ENCODE measurements around the gene STEAP2. TPM values are rescaled to one million over a fixed set of nuclear protein-coding genes. Genes with fewer than 3 reads are reported as not detected.

The STEAP2 gene
- polyA plus RNA-seq, 4 donors = 2.2 to 16.0 (median 4.5) TPM

- Histone ChIP-seq H3K27ac (ENCODE audit: low read depth in 1 of 3, low read length in 2 of 3) (no peak overlapping the region), H3K27me3 (ENCODE audit: control insufficient read depth in 3 of 3, insufficient read depth in 3 of 3, low read length in 3 of 3) (no peaks in the 10 kb centered on the region), H3K4me3 (ENCODE audit: low read depth in 1 of 3, low read length in 3 of 3) (no peak overlapping the region), H3K36me3 (ENCODE audit: control insufficient read depth in 3 of 3, insufficient read depth in 2 of 3, low read depth in 1 of 3, low read length in 3 of 3) (no peaks in the 10 kb centered on the region), H3K4me1 (ENCODE audit: control insufficient read depth in 3 of 3, insufficient read depth in 2 of 3, low read depth in 1 of 3, low read length in 2 of 3) (peaks cover 0 to 6% (median under 1%) of the 10 kb centered on the region in 3 donors), H3K9me3 (ENCODE audit: control insufficient read depth in 2 of 2, insufficient read depth in 1 of 2, low read depth in 1 of 2, low read length in 1 of 2) (no peaks in the 10 kb centered on the region)
- WGBS, 3 donors = 75 to 86% (median 76%) methylated on average over 1 of the region's 1 CpG
- FAIRE-seq (no peak), DNase-seq (no peak)
These were observed 3.6 kb upstream of the STEAP2 start for GRCh38 chr7:90207956-90208355.

GRCh38 chr7:90209776-90210175, 1.8 kb upstream of the STEAP2 start:
- Histone ChIP-seq H3K27ac (ENCODE audit: low read depth in 1 of 3, low read length in 2 of 3) (no peak overlapping the region), H3K4me3 (ENCODE audit: low read depth in 1 of 3, low read length in 3 of 3) (no peak overlapping the region), H3K4me1 (ENCODE audit: control insufficient read depth in 3 of 3, insufficient read depth in 2 of 3, low read depth in 1 of 3, low read length in 2 of 3) (peaks cover 0 to 20% (median 2%) of the 10 kb centered on the region in 3 donors), H3K36me3 (ENCODE audit: control insufficient read depth in 3 of 3, insufficient read depth in 2 of 3, low read depth in 1 of 3, low read length in 3 of 3) (no peaks in the 10 kb centered on the region), H3K9me3 (ENCODE audit: control insufficient read depth in 2 of 2, insufficient read depth in 1 of 2, low read depth in 1 of 2, low read length in 1 of 2) (no peaks in the 10 kb centered on the region), H3K27me3 (ENCODE audit: control insufficient read depth in 3 of 3, insufficient read depth in 3 of 3, low read length in 3 of 3) (no peaks in the 10 kb centered on the region)
- no peak for DNase-seq
- FAIRE-seq = no peak
- WGBS, 3 donors = 78 to 90% (median 83%) methylated on average over 1 of the region's 1 CpG

DNA sequence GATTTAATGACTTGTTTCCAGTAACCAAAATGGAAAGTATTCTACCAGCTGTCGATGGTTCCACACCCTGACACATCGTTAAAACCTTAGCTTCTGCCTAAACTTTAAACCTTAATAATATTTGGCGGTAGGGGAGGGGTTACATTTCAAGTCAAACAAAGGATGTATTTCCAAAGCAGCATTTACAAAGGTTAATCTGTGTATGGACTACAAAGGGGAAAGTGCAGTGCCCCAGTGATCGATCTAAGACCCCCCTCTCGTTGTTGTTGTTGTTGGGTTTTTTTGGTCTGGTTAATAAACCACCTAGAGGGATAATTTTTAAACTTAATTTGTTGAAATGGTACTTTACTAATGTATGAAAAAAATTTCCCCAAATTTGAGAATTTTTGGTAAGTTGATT, 1.1 kb upstream of the STEAP2 start:
- Histone ChIP-seq H3K4me3 (ENCODE audit: low read depth in 1 of 3, low read length in 3 of 3) (no peak overlapping the region), H3K27me3 (ENCODE audit: control insufficient read depth in 3 of 3, insufficient read depth in 3 of 3, low read length in 3 of 3) (no peaks in the 10 kb centered on the region), H3K9me3 (ENCODE audit: control insufficient read depth in 2 of 2, insufficient read depth in 1 of 2, low read depth in 1 of 2, low read length in 1 of 2) (no peaks in the 10 kb centered on the region), H3K36me3 (ENCODE audit: control insufficient read depth in 3 of 3, insufficient read depth in 2 of 3, low read depth in 1 of 3, low read length in 3 of 3) (no peaks in the 10 kb centered on the region), H3K4me1 (ENCODE audit: control insufficient read depth in 3 of 3, insufficient read depth in 2 of 3, low read depth in 1 of 3, low read length in 2 of 3) (peaks cover 0 to 23% (median 2%) of the 10 kb centered on the region in 3 donors), H3K27ac (ENCODE audit: low read depth in 1 of 3, low read length in 2 of 3) (peak overlapping the region in 1 of 3 donors; percentile 98)
- DNase-seq = no peak
- FAIRE-seq = no peak
- 44 to 69% (median 48%) methylated on average over 5 of the region's 5 CpGs for WGBS, 3 donors

DNA sequence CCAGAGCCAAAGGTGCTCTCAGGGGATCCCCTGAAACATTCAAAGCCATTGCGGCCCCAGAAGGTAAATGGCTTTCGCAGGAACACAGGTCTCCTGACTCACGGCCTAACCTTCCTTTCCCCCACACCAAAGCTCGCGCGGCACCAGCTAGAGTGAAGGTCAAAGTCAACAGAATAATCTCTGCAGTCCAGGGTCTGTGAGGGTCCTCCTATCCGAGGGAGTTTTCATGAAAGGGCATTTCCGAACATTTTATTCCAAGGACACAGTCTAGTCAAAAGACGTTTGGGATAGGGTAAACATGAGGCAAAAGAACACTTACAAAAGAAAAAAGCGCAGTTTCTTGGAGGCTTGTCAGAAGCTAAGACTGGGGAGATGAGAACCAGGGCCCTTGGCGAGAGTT, 559 bp upstream of the STEAP2 start:
- no peaks in the 10 kb centered on the region for H3K9me3 ChIP-seq (ENCODE audit: control insufficient read depth in 2 of 2, insufficient read depth in 1 of 2, low read depth in 1 of 2, low read length in 1 of 2)
- DNase-seq = peak; percentile 70 to 80
- H3K4me3 ChIP-seq (ENCODE audit: low read depth in 1 of 3, low read length in 3 of 3) = peak overlapping the region in 2 of 3 donors; percentile 70
- peak overlapping the region; percentile 80 to 98 (median 92) for H3K27ac ChIP-seq (ENCODE audit: low read depth in 1 of 3, low read length in 2 of 3)
- FAIRE-seq = no peak
- H3K36me3 ChIP-seq (ENCODE audit: control insufficient read depth in 3 of 3, insufficient read depth in 2 of 3, low read depth in 1 of 3, low read length in 3 of 3) = peaks cover 0 to 2% (median 0%) of the 10 kb centered on the region in 3 donors
- no peaks in the 10 kb centered on the region for H3K27me3 ChIP-seq (ENCODE audit: control insufficient read depth in 3 of 3, insufficient read depth in 3 of 3, low read length in 3 of 3)
- 7 to 14% (median 11%) methylated on average over 11 of the region's 11 CpGs for WGBS, 3 donors
- peaks cover 0 to 23% (median 2%) of the 10 kb centered on the region in 3 donors for H3K4me1 ChIP-seq (ENCODE audit: control insufficient read depth in 3 of 3, insufficient read depth in 2 of 3, low read depth in 1 of 3, low read length in 2 of 3)

- H3K4me1 ChIP-seq (ENCODE audit: control insufficient read depth in 3 of 3, insufficient read depth in 2 of 3, low read depth in 1 of 3, low read length in 2 of 3) = peaks cover 0 to 23% (median 2%) of the 10 kb centered on the region in 3 donors
- WGBS, 3 donors = 7 to 12% (median 10%) methylated on average over 2 to 6 of the region's 6 CpGs
- peaks cover 0 to 2% (median 0%) of the 10 kb centered on the region in 3 donors for H3K36me3 ChIP-seq (ENCODE audit: control insufficient read depth in 3 of 3, insufficient read depth in 2 of 3, low read depth in 1 of 3, low read length in 3 of 3)
- FAIRE-seq (no peak), DNase-seq (peak in 1 of 2 donors; percentile 40)
- peak overlapping the region; percentile 80 to 98 (median 92) for H3K27ac ChIP-seq (ENCODE audit: low read depth in 1 of 3, low read length in 2 of 3)
- no peaks in the 10 kb centered on the region for H3K27me3 ChIP-seq (ENCODE audit: control insufficient read depth in 3 of 3, insufficient read depth in 3 of 3, low read length in 3 of 3)
- peak overlapping the region; percentile 43 to 70 (median 70) for H3K4me3 ChIP-seq (ENCODE audit: low read depth in 1 of 3, low read length in 3 of 3)
- no peaks in the 10 kb centered on the region for H3K9me3 ChIP-seq (ENCODE audit: control insufficient read depth in 2 of 2, insufficient read depth in 1 of 2, low read depth in 1 of 2, low read length in 1 of 2)
These were observed 582 bp downstream of the STEAP2 start for GRCh38 chr7:90212149-90212495.

GRCh38 chr7:90213521-90213920, 2.0 kb downstream of the STEAP2 start:
- FAIRE-seq (no peak), DNase-seq (no peak)
- H3K36me3 ChIP-seq (ENCODE audit: control insufficient read depth in 3 of 3, insufficient read depth in 2 of 3, low read depth in 1 of 3, low read length in 3 of 3) = peaks cover 0 to 2% (median 0%) of the 10 kb centered on the region in 3 donors
- H3K27me3 ChIP-seq (ENCODE audit: control insufficient read depth in 3 of 3, insufficient read depth in 3 of 3, low read length in 3 of 3) = no peaks in the 10 kb centered on the region
- H3K4me1 ChIP-seq (ENCODE audit: control insufficient read depth in 3 of 3, insufficient read depth in 2 of 3, low read depth in 1 of 3, low read length in 2 of 3) = peaks cover 0 to 23% (median 2%) of the 10 kb centered on the region in 3 donors
- H3K4me3 ChIP-seq (ENCODE audit: low read depth in 1 of 3, low read length in 3 of 3) = no peak overlapping the region
- no peaks in the 10 kb centered on the region for H3K9me3 ChIP-seq (ENCODE audit: control insufficient read depth in 2 of 2, insufficient read depth in 1 of 2, low read depth in 1 of 2, low read length in 1 of 2)
- H3K27ac ChIP-seq (ENCODE audit: low read depth in 1 of 3, low read length in 2 of 3) = no peak overlapping the region
- 67 to 68% (median 67%) methylated on average over 2 of the region's 2 CpGs for WGBS, 3 donors

DNA sequence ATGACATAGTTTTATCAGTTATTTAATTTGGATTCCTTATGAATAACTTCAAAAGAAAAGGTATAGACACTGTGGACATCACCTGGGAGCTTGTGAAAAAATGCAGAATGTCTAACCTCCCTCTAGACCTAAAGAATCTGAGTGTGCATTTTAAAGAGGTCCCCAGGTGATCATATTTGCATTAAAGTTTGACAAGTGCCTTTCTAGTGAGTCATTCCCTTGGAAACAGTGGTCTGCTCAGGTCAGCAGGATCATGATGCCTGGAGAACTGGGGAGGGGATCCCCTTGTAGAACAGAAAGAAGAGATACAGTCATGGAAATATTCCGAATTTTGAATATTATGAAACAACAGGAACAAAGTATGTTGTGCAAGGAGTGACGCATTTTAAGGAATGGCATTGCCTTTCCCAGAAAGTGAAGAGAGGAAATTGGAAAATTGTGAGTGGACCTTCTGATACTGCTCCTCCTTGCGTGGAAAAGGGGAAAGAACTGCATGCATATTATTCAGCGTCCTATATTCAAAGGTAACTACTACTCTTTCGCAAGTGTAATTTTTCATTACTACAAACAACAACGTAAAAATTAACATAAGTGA, 4.6 kb downstream of the STEAP2 start:
- H3K4me3 ChIP-seq (ENCODE audit: low read depth in 1 of 3, low read length in 3 of 3) = no peak overlapping the region
- H3K9me3 ChIP-seq (ENCODE audit: control insufficient read depth in 2 of 2, insufficient read depth in 1 of 2, low read depth in 1 of 2, low read length in 1 of 2) = no peaks in the 10 kb centered on the region
- no peak overlapping the region for H3K27ac ChIP-seq (ENCODE audit: low read depth in 1 of 3, low read length in 2 of 3)
- H3K36me3 ChIP-seq (ENCODE audit: control insufficient read depth in 3 of 3, insufficient read depth in 2 of 3, low read depth in 1 of 3, low read length in 3 of 3) = peaks cover 0 to 2% (median 0%) of the 10 kb centered on the region in 3 donors
- no peak for FAIRE-seq
- WGBS, 3 donors = 90 to 96% (median 91%) methylated on average over 6 of the region's 6 CpGs
- DNase-seq = no peak
- H3K4me1 ChIP-seq (ENCODE audit: control insufficient read depth in 3 of 3, insufficient read depth in 2 of 3, low read depth in 1 of 3, low read length in 2 of 3) = peaks cover 0 to 19% (median 2%) of the 10 kb centered on the region in 3 donors
- no peaks in the 10 kb centered on the region for H3K27me3 ChIP-seq (ENCODE audit: control insufficient read depth in 3 of 3, insufficient read depth in 3 of 3, low read length in 3 of 3)

DNA sequence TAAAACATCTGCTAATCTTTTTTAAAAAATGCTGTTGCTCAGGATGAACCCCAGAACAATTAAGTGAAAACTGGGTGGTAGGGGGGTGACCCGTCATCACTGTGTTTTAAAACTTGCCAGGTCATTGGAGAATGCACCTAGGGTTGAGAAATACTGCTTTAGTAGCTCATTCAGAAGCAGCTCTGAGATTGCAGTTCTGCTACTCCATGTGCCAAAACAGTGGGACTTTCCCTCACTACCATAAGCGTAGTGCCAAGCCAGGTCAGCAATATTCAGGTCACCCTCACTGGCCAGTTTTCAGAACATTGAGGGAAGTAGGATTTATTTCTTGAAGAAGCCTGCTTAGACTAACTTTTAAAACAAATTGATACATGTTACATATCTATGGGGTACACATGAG, 5.2 kb downstream of the STEAP2 start:
- no peak overlapping the region for H3K27ac ChIP-seq (ENCODE audit: low read depth in 1 of 3, low read length in 2 of 3)
- H3K27me3 ChIP-seq (ENCODE audit: control insufficient read depth in 3 of 3, insufficient read depth in 3 of 3, low read length in 3 of 3) = no peaks in the 10 kb centered on the region
- H3K9me3 ChIP-seq (ENCODE audit: control insufficient read depth in 2 of 2, insufficient read depth in 1 of 2, low read depth in 1 of 2, low read length in 1 of 2) = no peaks in the 10 kb centered on the region
- no peak for DNase-seq
- H3K4me1 ChIP-seq (ENCODE audit: control insufficient read depth in 3 of 3, insufficient read depth in 2 of 3, low read depth in 1 of 3, low read length in 2 of 3) = peaks cover 0 to 17% (median 2%) of the 10 kb centered on the region in 3 donors
- no peak overlapping the region for H3K4me3 ChIP-seq (ENCODE audit: low read depth in 1 of 3, low read length in 3 of 3)
- FAIRE-seq = no peak
- H3K36me3 ChIP-seq (ENCODE audit: control insufficient read depth in 3 of 3, insufficient read depth in 2 of 3, low read depth in 1 of 3, low read length in 3 of 3) = peaks cover 0 to 2% (median 0%) of the 10 kb centered on the region in 3 donors
- 76 to 88% (median 87%) methylated on average over 2 of the region's 2 CpGs for WGBS, 3 donors

DNA sequence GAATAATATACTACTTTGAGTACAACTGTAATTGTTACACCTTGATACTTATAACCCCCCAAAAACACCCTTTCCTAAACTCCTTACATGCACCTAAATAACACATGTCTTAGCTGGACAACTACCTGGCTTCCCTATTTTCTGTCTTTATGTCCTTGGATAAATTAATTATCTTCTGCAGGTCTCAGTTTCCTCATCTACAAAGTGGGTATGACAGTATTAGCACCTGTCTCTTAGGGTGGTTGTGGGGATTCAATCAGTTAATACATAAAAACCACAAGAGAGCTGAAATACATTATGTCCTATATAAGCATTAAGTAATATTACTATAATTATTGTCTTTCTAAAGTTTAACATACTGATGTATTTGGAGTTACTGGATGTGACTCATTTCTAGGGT, 10.8 kb downstream of the STEAP2 start:
- no peak overlapping the region for H3K4me3 ChIP-seq (ENCODE audit: low read depth in 1 of 3, low read length in 3 of 3)
- no peaks in the 10 kb centered on the region for H3K4me1 ChIP-seq (ENCODE audit: control insufficient read depth in 3 of 3, insufficient read depth in 2 of 3, low read depth in 1 of 3, low read length in 2 of 3)
- no peak for DNase-seq
- FAIRE-seq = no peak
- H3K27me3 ChIP-seq (ENCODE audit: control insufficient read depth in 3 of 3, insufficient read depth in 3 of 3, low read length in 3 of 3) = no peaks in the 10 kb centered on the region
- no peaks in the 10 kb centered on the region for H3K9me3 ChIP-seq (ENCODE audit: control insufficient read depth in 2 of 2, insufficient read depth in 1 of 2, low read depth in 1 of 2, low read length in 1 of 2)
- H3K36me3 ChIP-seq (ENCODE audit: control insufficient read depth in 3 of 3, insufficient read depth in 2 of 3, low read depth in 1 of 3, low read length in 3 of 3) = no peaks in the 10 kb centered on the region
- no peak overlapping the region for H3K27ac ChIP-seq (ENCODE audit: low read depth in 1 of 3, low read length in 2 of 3)

Measured in small intestine (tissue), 7 donors.